Dedifferentiated amniotic fluid mesenchymal stem cell (primary cell): ENCODE results near the gene NEDD4L.

ENCODE experiments used
- DNase-seq: peaks from one replicate; pipeline ENCODE4 v3.0.0-alpha.2; 2016; ENCODE audit errors: extremely low spot score

The NEDD4L gene

GRCh38 chr18:58290116-58290695, 246.2 kb downstream of the NEDD4L start:
- DNase-seq: no peak

- DNase-seq: no peak
Measured at GRCh38 chr18:58291131-58291530, 247.1 kb downstream of the NEDD4L start.

GRCh38 chr18:58292638-58293037, 248.6 kb downstream of the NEDD4L start:
- DNase-seq: no peak

- no peak for DNase-seq
Measured at GRCh38 chr18:58297198-58297597, 253.2 kb downstream of the NEDD4L start.

- no peak for DNase-seq
Measured at GRCh38 chr18:58298251-58299134, 254.5 kb downstream of the NEDD4L start.

GRCh38 chr18:58299135-58299473, 255.1 kb downstream of the NEDD4L start:
- DNase-seq: no peak

GRCh38 chr18:58299936-58300335, 255.9 kb downstream of the NEDD4L start:
- DNase-seq: no peak

GRCh38 chr18:58300867-58301266, 256.8 kb downstream of the NEDD4L start:
- DNase-seq: no peak

- DNase-seq: no peak
Measured at GRCh38 chr18:58302811-58303210, 258.8 kb downstream of the NEDD4L start.

GRCh38 chr18:58303363-58303762, 259.3 kb downstream of the NEDD4L start:
- no peak for DNase-seq

GRCh38 chr18:58305792-58306191, 261.8 kb downstream of the NEDD4L start:
- no peak for DNase-seq

- DNase-seq: no peak
Measured at GRCh38 chr18:58307441-58307840, 263.4 kb downstream of the NEDD4L start.

- no peak for DNase-seq
Measured at GRCh38 chr18:58308463-58308862, 264.4 kb downstream of the NEDD4L start.

GRCh38 chr18:58309099-58309498, 265.1 kb downstream of the NEDD4L start:
- no peak for DNase-seq

GRCh38 chr18:58309610-58310239, 265.7 kb downstream of the NEDD4L start:
- no peak for DNase-seq

GRCh38 chr18:58310517-58310916, 266.5 kb downstream of the NEDD4L start:
- no peak for DNase-seq

- DNase-seq: no peak
Measured at GRCh38 chr18:58311390-58311789, 267.4 kb downstream of the NEDD4L start.

GRCh38 chr18:58313491-58314032, 269.5 kb downstream of the NEDD4L start:
- DNase-seq: no peak

- peak; percentile 89 for DNase-seq
Measured at GRCh38 chr18:58314284-58314683, 270.3 kb downstream of the NEDD4L start.

GRCh38 chr18:58315041-58315440, 271.0 kb downstream of the NEDD4L start:
- no peak for DNase-seq

- DNase-seq: no peak
Measured at GRCh38 chr18:58315739-58316215, 271.8 kb downstream of the NEDD4L start.
